HFFc6 (cell line): Measurements from ENCODE around the gene RAP2C. TPM values are rescaled to one million over a fixed set of nuclear protein-coding genes. Genes with fewer than 3 reads are reported as not detected.
A peak's percentile ranks its signal among the peaks of the same experiment; 100 is the strongest.

Source experiments
- DNase-seq: peaks from one replicate; pipeline ENCODE4 v3.0.0-alpha.2; 2018
- H3K27ac Mint-ChIP-seq: 2 replicates; pipeline ENCODE4 v1.8.0; 2020; ENCODE audit warnings: mild to moderate bottlenecking, mixed read lengths
- H3K27me3 Mint-ChIP-seq: 2 replicates; pipeline ENCODE4 v1.8.0; 2021; ENCODE audit warnings: mild to moderate bottlenecking, moderate library complexity, mixed read lengths; ENCODE audit not compliant: insufficient read depth
- H3K36me3 Mint-ChIP-seq: 2 replicates; pipeline ENCODE4 v1.8.0; 2021; ENCODE audit warnings: low read depth, mixed read lengths
- H3K4me1 Mint-ChIP-seq: 2 replicates; pipeline ENCODE4 v1.8.0; 2020; ENCODE audit warnings: low read depth, mixed read lengths
- H3K4me3 Mint-ChIP-seq: 2 replicates; pipeline ENCODE4 v1.8.0; 2020; ENCODE audit warnings: mild to moderate bottlenecking, moderate library complexity, mixed read lengths
- H3K9me3 Mint-ChIP-seq: 2 replicates; pipeline ENCODE4 v1.8.0; 2020; ENCODE audit warnings: mild to moderate bottlenecking, mixed read lengths
- CTCF ChIP-seq: fragments of 200-600 bp; sonication (generic); IDR thresholded peaks from 2 replicates; pipeline ENCODE4 v1.5.0; 2021; ENCODE audit warnings: antibody characterized with exemption, mild to moderate bottlenecking
- total RNA-seq, 6 experiments: library from RNA; stranded (reverse); fragmentation: NEBNext Ultra II Directional; extraction: Animal tissue kit (Norgen Biotek cat#: 25700); gene quantifications; 2 replicates in 1 of 6; 3 replicates in 5 of 6; pipeline ENCODE4 v1.2.3, GENCODE V29; 2021

Gene RAP2C
- total RNA-seq, 6 experiments from 2014 or later: 25.1 to 34.0 (median 30.0) TPM

- DNase-seq: no peak
- TF ChIP-seq CTCF: no peak
- Mint-ChIP-seq H3K27me3 (no peaks in the 10 kb centered on the region), H3K4me3 (peak overlapping the region; percentile 94), H3K9me3 (no peaks in the 10 kb centered on the region), H3K27ac (0 out of 2 replicates have a peak overlapping the region, but pooled peaks have one; percentile 55), H3K4me1 (peaks cover 25% of the 10 kb centered on the region), H3K36me3 (peaks cover 6% of the 10 kb centered on the region; the same call in 1 of the 2 replicates)
Measured at GRCh38 chrX:132214518-132214917, 4.7 kb downstream of the RAP2C start.

- Mint-ChIP-seq H3K9me3 (no peaks in the 10 kb centered on the region), H3K27me3 (no peaks in the 10 kb centered on the region), H3K36me3 (peaks cover 4% of the 10 kb centered on the region; the same call in 1 of the 2 replicates), H3K27ac (no peak overlapping the region), H3K4me1 (peaks cover 10% of the 10 kb centered on the region), H3K4me3 (no peak overlapping the region)
- TF ChIP-seq CTCF: no peak
- no peak for DNase-seq
Measured at GRCh38 chrX:132209527-132209926, 9.7 kb downstream of the RAP2C start.

GRCh38 chrX:132208422-132208821 is 10.8 kb downstream of the RAP2C start:
- 0 out of 2 replicates have a peak, but pooled peaks cover 6% of the 10 kb centered on the region for H3K4me1 Mint-ChIP-seq
- H3K36me3 Mint-ChIP-seq: no peaks in the 10 kb centered on the region
- no peak for TF ChIP-seq CTCF
- no peak overlapping the region for H3K4me3 Mint-ChIP-seq
- DNase-seq: no peak
- no peak overlapping the region for H3K27ac Mint-ChIP-seq
- no peaks in the 10 kb centered on the region for H3K27me3 Mint-ChIP-seq
- no peaks in the 10 kb centered on the region for H3K9me3 Mint-ChIP-seq

GRCh38 chrX:132207996-132208395 is 11.3 kb downstream of the RAP2C start:
- Mint-ChIP-seq H3K27ac (no peak overlapping the region), H3K4me1 (0 out of 2 replicates have a peak, but pooled peaks cover 6% of the 10 kb centered on the region)
- DNase-seq: no peak

GRCh38 chrX:132206259-132206658 is 13.0 kb downstream of the RAP2C start:
- no peak for DNase-seq
- Mint-ChIP-seq H3K4me1 (0 out of 2 replicates have a peak, but pooled peaks cover 6% of the 10 kb centered on the region), H3K36me3 (no peaks in the 10 kb centered on the region), H3K27me3 (no peaks in the 10 kb centered on the region), H3K4me3 (no peak overlapping the region), H3K27ac (no peak overlapping the region), H3K9me3 (no peaks in the 10 kb centered on the region)
- no peak for TF ChIP-seq CTCF

More at GRCh38 chrX:132207996-132208395, 11.3 kb downstream of the RAP2C start:
- no peak for TF ChIP-seq CTCF
- Mint-ChIP-seq H3K4me3 (no peak overlapping the region), H3K27me3 (no peaks in the 10 kb centered on the region), H3K36me3 (no peaks in the 10 kb centered on the region), H3K9me3 (no peaks in the 10 kb centered on the region)

GRCh38 chrX:132204629-132205028 is 14.6 kb downstream of the RAP2C start:
- H3K4me1 Mint-ChIP-seq: peaks cover 14% of the 10 kb centered on the region

More at GRCh38 chrX:132204629-132205028, 14.6 kb downstream of the RAP2C start:
- TF ChIP-seq CTCF: no peak
- no peaks in the 10 kb centered on the region for H3K9me3 Mint-ChIP-seq
- H3K27ac Mint-ChIP-seq: no peak overlapping the region
- DNase-seq: no peak
- no peaks in the 10 kb centered on the region for H3K27me3 Mint-ChIP-seq
- H3K4me3 Mint-ChIP-seq: no peak overlapping the region
- H3K36me3 Mint-ChIP-seq: no peaks in the 10 kb centered on the region
